ENCODE data around the gene PLXNA2. TPM values are rescaled to one million over a fixed set of nuclear protein-coding genes. Genes with fewer than 3 reads are reported as not detected.

Gene PLXNA2
- total RNA-seq, 2 experiments from 2014 or later, result 0.23 TPM; not detected in 1

DNA sequence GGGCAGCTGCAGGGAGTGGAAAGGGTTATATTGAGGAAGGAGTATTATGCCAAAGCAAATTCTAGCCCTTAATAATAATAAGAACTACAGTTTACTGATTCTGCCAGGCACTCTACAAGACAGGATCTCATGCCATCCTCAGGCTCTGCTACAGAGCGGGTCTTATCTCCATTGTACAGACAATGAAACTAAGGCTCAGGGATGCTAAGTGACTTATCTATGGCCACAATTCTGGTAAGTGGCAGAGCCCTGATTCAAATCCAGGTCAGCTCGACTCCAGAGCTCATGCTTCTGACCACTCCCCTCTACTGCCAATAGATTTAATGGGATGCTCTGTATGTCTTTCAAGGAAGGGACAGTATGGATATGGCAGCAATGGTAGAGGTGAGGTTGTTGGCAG, 187.1 kb downstream of the PLXNA2 start:
- H3K9me3 ChIP-seq (ENCODE audit: low read length), result no peaks in the 10 kb centered on the region
- H3K4me1 ChIP-seq (ENCODE audit: insufficient read depth, low read length, poor library complexity, severe bottlenecking), result no peaks in the 10 kb centered on the region
- BruUV-seq (replicated peaks), result no TSS peak
- TF ChIP-seq EZH2phosphoT487 (IDR thresholded peaks at IDR 0.05; ENCODE audit: borderline replicate concordance, low read depth, low read length), result no peak
- TF ChIP-seq, protein P1, sequence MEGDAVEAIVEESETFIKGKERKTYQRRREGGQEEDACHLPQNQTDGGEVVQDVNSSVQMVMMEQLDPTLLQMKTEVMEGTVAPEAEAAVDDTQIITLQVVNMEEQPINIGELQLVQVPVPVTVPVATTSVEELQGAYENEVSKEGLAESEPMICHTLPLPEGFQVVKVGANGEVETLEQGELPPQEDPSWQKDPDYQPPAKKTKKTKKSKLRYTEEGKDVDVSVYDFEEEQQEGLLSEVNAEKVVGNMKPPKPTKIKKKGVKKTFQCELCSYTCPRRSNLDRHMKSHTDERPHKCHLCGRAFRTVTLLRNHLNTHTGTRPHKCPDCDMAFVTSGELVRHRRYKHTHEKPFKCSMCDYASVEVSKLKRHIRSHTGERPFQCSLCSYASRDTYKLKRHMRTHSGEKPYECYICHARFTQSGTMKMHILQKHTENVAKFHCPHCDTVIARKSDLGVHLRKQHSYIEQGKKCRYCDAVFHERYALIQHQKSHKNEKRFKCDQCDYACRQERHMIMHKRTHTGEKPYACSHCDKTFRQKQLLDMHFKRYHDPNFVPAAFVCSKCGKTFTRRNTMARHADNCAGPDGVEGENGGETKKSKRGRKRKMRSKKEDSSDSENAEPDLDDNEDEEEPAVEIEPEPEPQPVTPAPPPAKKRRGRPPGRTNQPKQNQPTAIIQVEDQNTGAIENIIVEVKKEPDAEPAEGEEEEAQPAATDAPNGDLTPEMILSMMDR (conservative IDR thresholded peaks at IDR 0.05; ENCODE audit: low read length), result no peak
- no peak for DNase-seq (ENCODE audit: low spot score)
- H4K20me1 ChIP-seq (ENCODE audit: insufficient read depth, low read length), result no peaks in the 10 kb centered on the region
- H3K79me2 ChIP-seq (ENCODE audit: insufficient read depth, low read depth, low read length), result no peaks in the 10 kb centered on the region
- no peak overlapping the region for H3K4me3 ChIP-seq (ENCODE audit: low read depth, low read length, poor library complexity, severe bottlenecking)
- intact Hi-C loops (cut with micrococcal nuclease; ENCODE audit: unreplicated experiment), result no loop called here
- CTCF ChIA-PET (ENCODE audit: unreplicated experiment), result no interaction called here
- H2AFZ ChIP-seq (ENCODE audit: low read length), result no peak overlapping the region
- no peak overlapping the region for H3K4me2 ChIP-seq (ENCODE audit: low read length)
- H3K36me3 ChIP-seq (ENCODE audit: insufficient read depth, low read length), result no peaks in the 10 kb centered on the region
- no peaks in the 10 kb centered on the region for H3K9me2 ChIP-seq (ENCODE audit: insufficient read depth, low read length)
- POLR2A ChIA-PET, result no interaction called here
- H3K27ac ChIP-seq (ENCODE audit: low read depth, low read length, poor library complexity, severe bottlenecking), result no peak overlapping the region

DNA sequence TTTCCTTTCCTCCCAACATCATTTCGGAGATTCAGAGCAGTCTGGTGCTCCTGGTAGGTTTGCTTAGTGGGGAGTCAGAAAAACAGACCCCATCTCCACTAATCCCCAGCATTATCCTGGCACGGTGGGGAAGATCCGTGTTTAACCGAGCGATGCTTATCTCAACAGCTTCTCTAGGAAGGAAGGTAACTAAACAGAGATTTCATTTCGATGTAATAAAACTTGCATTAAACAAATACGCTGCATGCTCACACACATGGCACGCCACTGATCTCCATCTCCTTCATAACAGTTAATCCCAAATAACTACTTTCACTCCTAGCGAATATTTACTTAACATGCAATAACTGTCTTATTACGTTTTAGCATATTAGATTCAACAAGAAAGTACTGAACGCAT, 188.6 kb downstream of the PLXNA2 start:
- Histone ChIP-seq H3K79me2 (ENCODE audit: insufficient read depth, low read depth, low read length) (no peaks in the 10 kb centered on the region), H2AFZ (ENCODE audit: low read length) (no peak overlapping the region), H3K4me2 (ENCODE audit: low read length) (no peak overlapping the region), H3K9me3 (ENCODE audit: low read length) (no peaks in the 10 kb centered on the region), H3K4me3 (ENCODE audit: low read depth, low read length, poor library complexity, severe bottlenecking) (no peak overlapping the region), H4K20me1 (ENCODE audit: insufficient read depth, low read length) (no peaks in the 10 kb centered on the region), H3K36me3 (ENCODE audit: insufficient read depth, low read length) (no peaks in the 10 kb centered on the region), H3K27ac (ENCODE audit: low read depth, low read length, poor library complexity, severe bottlenecking) (no peak overlapping the region), H3K4me1 (ENCODE audit: insufficient read depth, low read length, poor library complexity, severe bottlenecking) (no peaks in the 10 kb centered on the region), H3K9me2 (ENCODE audit: insufficient read depth, low read length) (no peaks in the 10 kb centered on the region)
- no TSS peak for BruUV-seq (replicated peaks)
- DNase-seq (ENCODE audit: low spot score), result no peak
- ChIA-PET CTCF (ENCODE audit: unreplicated experiment) (no interaction called here), POLR2A (interaction anchor here (0.6 kb wide), 1 partner anchor 52 kb away, joined by 3 read pairs; no protein-coding TSS in a partner anchor)
- TF ChIP-seq EZH2phosphoT487 (IDR thresholded peaks at IDR 0.05; ENCODE audit: borderline replicate concordance, low read depth, low read length), result no peak
- TF ChIP-seq, protein P1 (conservative IDR thresholded peaks at IDR 0.05; ENCODE audit: low read length), result no peak
- intact Hi-C loops (cut with micrococcal nuclease; ENCODE audit: unreplicated experiment), result no loop called here

DNA sequence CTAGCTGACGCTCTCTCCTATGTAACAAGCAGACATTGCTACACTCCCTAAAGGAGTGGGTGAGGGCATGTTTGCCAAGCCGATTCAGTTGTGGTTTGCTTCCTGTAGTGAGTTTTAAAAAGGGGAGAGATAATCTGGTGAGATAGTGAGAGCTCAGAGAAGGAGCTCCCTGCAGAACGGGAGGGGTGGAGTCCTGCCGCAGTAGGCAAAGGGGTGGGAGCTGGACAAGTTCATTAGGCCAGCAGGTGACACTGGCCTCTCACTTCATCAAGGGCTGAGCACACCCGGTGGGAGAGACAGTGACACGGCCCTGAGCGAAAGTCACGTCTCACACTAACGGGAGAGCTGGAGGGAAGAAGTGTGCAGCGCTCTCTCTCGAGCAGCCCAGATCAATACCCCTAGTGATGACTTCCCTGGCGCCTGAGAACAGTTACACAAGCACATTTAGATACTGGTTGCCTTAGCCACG, 189.2 kb downstream of the PLXNA2 start:
- Histone ChIP-seq H3K79me2 (ENCODE audit: insufficient read depth, low read depth, low read length) (no peaks in the 10 kb centered on the region), H4K20me1 (ENCODE audit: insufficient read depth, low read length) (no peaks in the 10 kb centered on the region), H3K9me2 (ENCODE audit: insufficient read depth, low read length) (no peaks in the 10 kb centered on the region), H3K4me1 (ENCODE audit: insufficient read depth, low read length, poor library complexity, severe bottlenecking) (no peaks in the 10 kb centered on the region), H3K4me2 (ENCODE audit: low read length) (no peak overlapping the region), H3K4me3 (ENCODE audit: low read depth, low read length, poor library complexity, severe bottlenecking) (no peak overlapping the region), H3K9me3 (ENCODE audit: low read length) (no peaks in the 10 kb centered on the region), H3K27ac (ENCODE audit: low read depth, low read length, poor library complexity, severe bottlenecking) (no peak overlapping the region), H3K36me3 (ENCODE audit: insufficient read depth, low read length) (no peaks in the 10 kb centered on the region), H2AFZ (ENCODE audit: low read length) (no peak overlapping the region)
- POLR2A ChIA-PET, result interaction anchor here (0.6 kb wide), 1 partner anchor 52 kb away, joined by 3 read pairs; no protein-coding TSS in a partner anchor
- intact Hi-C loops (cut with micrococcal nuclease; ENCODE audit: unreplicated experiment), result no loop called here
- no peak for DNase-seq (ENCODE audit: low spot score)
- no peak for TF ChIP-seq EZH2phosphoT487 (IDR thresholded peaks at IDR 0.05; ENCODE audit: borderline replicate concordance, low read depth, low read length)
- TF ChIP-seq, protein P1 (conservative IDR thresholded peaks at IDR 0.05; ENCODE audit: low read length), result no peak
- BruUV-seq (replicated peaks), result no TSS peak
- CTCF ChIA-PET (ENCODE audit: unreplicated experiment), result no interaction called here

Data from OCI-LY7 (cell line).